GM18499 (cell line): ENCODE data around the gene PALLD.
"Not testable (repeated sequence)": the region's sequence is repeated elsewhere in the genome, so short reads cannot be mapped to it uniquely, and the experiment has no call there.

Experiments used
- ATAC-seq: cut with Tn5 transposase; IDR thresholded peaks from one replicate; pipeline ENCODE4 v1.9.1; 2021; ENCODE audit warnings: moderate number of reproducible peaks; ENCODE audit not compliant: insufficient read depth, unreplicated experiment

PALLD gene

DNA sequence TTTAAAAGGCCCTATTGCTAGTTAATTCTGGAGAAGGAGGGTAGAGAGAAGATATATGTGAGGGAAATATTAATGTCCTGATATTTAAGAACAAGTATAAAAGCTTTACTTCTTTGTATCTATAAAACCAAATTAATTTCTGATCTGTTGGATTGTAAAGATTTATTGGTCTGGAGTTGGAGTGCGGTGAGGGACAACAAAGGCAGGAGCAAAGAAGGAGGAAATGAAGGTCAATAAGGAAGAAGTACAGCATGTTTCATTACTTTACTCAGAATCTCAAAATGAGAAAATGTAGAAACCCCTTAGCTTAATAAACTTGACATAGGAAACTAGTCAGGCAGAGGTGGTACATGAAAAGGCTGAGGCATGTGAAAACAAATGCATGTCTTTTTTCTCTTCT is 192.9 kb downstream of the PALLD start:
- no peak for ATAC-seq

GRCh38 chr4:168690199-168690598 is 193.3 kb downstream of the PALLD start:
- ATAC-seq = no peak

GRCh38 chr4:168691631-168692369 is 194.9 kb downstream of the PALLD start:
- ATAC-seq = no peak

DNA sequence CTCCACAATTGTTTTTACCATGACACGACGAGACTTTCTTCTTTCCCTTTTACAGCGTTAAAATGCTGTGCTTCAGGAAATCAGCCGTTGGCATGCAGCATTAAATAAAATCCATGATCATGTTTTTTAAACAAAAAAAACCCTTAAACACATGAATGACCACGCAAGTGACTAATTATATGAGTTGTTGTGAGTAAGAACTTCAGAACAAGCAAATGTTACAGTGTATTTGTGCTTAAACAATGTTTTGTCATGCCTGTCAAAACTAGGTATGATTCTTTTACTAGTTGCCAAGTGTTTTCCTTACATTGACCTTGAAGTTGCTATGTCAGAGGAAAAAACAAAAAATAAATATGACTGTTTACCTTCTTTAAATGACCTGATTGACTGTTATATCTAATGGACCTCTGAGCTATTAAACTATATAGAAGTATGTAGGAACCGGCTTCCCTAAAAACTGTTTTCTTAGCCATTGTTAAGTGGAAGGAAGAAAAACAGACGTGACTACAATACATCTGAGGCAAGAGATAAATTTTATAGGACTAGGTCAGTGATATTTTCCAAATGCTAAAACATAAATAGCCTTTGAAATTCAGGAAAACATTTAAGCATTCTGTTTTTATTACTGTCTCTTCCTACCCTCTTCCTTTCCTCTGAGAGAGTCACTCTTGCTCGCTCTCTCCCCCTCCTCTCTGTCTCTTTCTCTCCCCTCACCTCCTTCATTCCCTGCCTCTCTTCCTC is 197.1 kb downstream of the PALLD start:
- ATAC-seq = no peak

DNA sequence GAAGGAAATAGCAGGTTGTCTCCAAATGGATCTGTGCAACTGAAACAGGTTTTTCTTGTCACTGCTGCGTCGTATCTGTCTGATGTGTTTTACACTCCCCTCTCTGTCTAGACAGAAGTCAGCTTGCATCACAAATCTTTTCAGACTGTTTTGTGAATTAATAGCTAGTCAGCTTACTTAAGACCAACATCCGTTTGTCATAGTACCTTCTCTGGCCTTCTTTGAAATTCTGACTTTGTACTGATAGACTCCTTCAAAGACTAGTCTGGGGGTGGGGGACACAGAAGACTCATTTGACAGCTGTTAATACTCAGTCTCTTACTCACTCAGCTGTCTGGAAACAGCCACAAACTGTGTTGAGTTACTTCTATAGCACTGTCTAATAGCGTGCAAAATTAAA is 197.8 kb downstream of the PALLD start:
- ATAC-seq = no peak

- no peak for ATAC-seq
These were observed 198.4 kb downstream of the PALLD start for GRCh38 chr4:168695288-168695687.

DNA sequence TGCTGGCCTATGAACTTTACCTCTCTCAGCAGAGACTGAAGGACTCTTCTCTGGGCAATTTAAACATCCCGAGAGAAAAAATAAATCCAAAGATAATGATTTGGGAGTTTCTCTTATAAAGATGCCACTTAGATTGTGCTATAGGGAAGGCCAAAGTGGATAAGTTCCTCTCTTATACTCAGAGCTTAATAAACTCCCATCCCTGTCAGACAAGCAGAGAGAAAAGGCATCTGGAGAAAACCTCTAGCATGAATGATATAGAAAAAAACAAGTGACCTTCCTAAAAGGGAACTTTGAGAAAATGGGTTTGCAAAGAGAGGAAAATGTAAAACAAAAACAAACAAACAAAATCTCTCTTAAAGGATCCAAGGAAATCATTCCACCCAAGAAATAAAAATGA is 199.4 kb downstream of the PALLD start:
- no peak for ATAC-seq

DNA sequence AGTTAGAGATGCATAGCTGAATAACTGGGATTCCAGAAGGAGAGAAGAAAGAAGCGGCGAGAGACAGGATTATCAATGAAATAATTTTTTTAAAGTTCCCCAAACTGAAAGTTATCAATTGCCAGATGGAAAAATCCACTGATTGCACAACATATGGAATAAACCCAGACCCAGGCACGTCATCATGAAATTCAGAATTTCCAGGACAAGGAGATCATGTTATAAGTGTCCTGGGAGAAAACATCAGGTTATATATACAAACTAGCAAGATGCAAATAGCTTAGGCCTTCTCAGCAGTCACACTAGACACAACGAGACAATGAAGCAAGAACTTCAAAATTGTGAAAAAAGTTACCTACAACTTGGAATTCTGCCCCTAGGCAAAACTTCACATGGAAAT is 200.0 kb downstream of the PALLD start:
- no peak for ATAC-seq

DNA sequence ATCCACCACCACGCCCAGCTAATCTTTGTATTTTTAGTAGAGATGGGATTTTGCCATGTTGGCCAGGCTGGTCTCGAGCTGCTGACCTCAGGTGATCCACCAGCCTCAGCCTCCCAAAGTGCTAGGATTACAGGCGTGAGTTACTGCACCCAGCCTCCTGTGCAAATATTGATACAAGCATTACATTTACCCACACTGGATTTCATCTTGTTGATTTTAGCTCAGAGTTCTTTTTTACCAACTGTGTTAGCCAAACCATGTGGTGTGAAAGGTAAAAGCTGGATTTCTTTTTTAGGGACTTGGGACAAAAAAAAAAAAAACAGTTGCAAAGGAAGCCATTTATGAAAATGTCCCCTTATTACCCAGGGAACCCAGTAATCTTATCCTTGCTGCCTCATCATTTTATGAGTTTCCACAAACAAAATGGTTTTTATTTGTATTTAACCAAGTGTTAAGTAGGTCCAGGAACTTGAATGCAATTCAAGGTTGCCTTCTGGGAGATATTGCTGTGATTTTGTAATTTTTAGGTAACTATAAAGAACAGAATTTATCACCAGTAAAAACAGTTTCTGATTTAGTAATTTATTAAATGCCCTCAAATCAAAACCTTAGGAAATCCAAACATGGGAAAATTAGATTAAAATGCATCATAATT is 202.5 kb downstream of the PALLD start:
- no peak for ATAC-seq

DNA sequence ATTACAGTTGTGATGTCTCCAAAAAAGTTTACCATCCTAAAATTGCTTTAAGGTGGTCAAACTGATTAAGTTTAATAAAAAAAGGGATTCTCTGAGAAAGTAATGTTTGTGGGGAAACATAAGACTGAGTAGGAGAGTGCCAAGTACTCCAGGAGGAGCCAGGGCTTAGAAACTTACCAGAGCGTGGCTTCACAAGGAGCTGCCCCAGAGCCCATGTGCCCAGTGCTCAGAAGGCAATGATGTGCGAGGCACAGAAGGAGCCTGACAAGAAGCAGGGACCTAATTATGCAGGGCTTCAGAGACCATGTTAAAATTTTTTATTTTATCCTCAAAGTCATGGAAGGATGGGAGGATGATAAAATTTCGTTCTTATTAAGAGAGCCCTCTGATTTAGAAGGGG is 204.2 kb downstream of the PALLD start:
- ATAC-seq = no peak

DNA sequence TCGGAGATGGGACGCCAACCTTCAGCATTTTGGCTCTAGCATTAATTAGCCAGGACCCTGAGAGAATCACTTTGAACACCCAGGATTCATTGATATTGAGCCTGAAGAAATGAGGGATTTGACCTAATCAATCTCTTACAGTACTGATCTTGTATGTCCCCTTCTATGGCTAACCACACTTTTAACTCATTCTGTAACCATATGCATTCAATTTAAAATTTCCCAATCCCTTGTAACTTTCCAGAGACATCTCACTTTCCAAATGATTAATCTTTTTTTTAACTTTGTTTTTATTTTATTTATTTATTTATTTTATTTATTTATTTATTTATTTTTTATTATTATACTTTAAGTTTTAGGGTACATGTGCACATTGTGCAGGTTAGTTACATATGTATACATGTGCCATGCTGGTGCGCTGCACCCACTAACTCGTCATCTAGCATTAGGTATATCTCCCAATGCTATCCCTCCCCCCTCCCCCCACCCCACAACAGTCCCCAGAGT is 205.8 kb downstream of the PALLD start:
- ATAC-seq = not testable (repeated sequence)

- no peak for ATAC-seq
These were observed 208.3 kb downstream of the PALLD start for GRCh38 chr4:168705121-168705520.

- ATAC-seq = no peak
These were observed 210.4 kb downstream of the PALLD start for GRCh38 chr4:168707205-168707604.

- no peak for ATAC-seq
These were observed 211.3 kb downstream of the PALLD start for GRCh38 chr4:168708108-168708507.

DNA sequence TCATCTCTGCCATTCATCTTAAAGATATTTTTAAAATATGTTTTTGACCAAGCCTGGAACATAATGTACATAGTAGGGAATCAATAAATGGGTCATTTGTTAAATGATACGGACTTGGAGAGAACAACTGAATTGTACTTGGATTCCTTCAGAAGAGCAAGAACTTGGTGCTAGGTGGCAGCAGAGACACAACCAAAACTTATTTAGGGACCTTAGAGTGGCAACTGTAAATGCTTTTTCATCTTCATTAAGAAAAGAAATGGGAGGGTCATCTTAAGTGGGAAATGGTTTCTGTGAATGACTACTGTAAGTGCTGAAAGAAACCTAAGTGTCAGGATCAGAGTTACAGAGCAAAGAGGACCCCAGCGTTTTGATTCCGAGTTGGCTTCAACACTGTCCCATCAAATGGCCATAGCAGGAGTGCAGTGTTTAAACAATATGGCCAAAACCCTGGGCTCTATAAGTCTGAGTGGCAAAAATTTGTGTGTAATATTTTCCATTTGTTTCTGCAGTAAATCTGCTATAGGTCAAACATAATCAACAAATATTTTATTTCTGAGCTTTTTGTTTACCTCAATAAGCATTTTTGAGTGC is 213.6 kb downstream of the PALLD start:
- no peak for ATAC-seq

DNA sequence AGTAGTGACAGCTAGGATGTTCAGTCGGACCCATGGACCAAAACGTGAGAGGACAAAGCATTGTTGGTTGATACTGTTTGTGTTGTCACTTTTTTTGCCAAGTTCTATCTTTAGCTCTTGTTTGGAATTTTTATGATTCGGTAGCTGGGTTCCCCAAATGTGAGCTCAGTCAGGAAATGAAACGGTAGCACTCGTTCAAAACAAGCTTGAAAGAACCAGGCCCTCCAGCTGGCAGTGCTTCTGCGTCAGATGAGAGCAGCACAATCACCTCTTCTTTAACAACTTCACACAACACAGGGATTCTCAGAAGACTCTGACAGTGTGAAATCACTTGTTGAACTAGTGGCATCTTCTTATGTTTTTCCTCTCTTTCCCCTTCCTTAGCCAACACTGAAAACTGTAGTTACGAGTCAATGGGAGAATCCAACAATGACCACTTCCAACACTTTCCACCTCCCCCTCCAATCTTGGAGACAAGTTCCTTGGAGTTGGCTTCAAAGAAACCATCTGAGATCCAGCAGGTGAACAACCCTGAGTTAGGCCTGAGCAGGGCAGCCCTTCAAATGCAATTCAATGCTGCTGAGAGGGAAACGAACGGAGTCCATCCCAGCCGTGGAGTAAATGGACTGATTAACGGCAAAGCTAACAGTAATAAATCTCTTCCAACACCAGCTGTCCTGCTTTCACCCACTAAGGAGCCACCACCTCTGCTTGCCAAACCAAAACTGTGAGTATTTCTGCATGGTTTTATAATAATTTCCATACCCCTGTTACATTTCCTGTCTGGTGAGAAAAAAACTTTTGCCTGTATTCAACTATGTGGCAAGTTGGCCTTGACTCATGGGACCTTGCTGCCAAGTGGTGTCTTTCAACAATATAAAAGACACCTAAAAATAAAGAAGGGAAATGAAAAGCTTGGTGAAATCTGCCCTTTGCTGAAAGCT is 214.6 kb downstream of the PALLD start:
- no peak for ATAC-seq

DNA sequence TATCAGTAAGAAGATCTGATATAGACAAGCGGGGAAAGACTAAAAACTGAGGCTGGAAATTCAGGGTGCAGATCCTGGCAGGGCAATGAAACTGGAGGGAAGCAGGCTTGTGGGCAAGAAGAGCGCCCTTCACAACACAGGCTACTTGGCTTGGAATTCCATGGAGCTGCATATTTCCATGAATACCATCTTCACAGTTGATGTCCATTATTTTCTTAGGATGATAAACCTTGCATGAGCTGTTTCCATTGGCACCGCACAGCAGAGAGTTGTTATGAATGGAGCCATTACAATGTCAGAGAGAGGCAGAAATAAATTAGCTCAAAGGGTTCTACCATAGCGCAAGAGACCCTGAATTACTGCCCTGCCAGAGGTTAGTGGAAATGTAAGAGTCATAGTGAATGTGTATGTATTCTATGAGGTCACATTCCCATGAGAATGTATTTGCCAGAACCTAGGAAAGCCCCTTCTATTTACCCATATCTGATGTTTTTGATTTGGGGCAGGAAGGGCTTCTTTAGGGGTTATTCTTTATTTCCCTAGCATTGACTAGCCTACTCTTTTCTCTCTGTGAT is 215.6 kb downstream of the PALLD start:
- no peak for ATAC-seq

DNA sequence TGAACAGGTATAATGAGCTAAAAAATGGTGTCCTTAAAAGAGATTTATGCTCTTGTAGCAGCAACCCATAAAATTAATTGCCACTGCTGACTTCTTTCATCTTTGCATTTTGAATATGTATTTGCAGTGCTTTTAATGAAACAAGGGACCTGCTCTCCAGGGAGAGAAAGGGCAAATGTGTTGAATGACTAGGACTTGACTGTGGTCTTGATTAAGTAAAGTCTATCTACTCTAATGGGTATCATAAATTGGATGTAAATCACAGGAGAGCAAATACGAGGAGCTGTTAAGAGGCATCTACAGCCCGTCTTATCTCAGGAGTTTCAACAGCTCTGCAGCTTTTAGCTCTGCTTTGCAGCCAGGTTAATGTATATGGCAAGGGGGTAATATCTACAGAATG is 216.4 kb downstream of the PALLD start:
- no peak for ATAC-seq

DNA sequence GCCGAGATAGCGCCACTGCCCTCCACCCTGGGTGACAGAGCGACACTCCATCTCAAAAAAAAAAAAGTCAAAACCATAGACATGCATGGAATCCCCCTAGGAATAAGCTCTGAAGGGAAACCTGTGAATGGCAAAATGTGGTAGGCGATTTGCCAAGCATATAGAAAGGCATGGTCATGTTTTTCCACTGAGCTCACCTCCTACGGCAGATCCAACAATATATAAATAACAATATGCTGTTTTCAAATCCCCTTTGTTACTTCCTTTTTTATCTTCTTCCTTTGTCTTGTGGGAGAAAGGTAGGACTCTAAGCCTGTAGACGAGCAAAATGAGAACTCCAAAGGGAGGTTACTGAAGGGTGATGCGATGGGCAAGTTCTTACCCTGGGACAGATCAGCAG is 219.0 kb downstream of the PALLD start:
- no peak for ATAC-seq
